GM10248 (cell line): Measurements from ENCODE around the gene NECAB2.

Experiments used
- CTCF ChIA-PET: fragments of 300-600 bp; sonication (Branson Sonifier 250); formaldehyde crosslinking; extraction: SDS; loops from one replicate; lab custom pipeline; 2021; ENCODE audit warnings: antibody characterized with exemption; lab: Yijun Ruan, JAX
- POLR2A ChIA-PET: fragments of 350-650 bp; sonication (Branson Sonifier 250); formaldehyde crosslinking; extraction: SDS; loops from one replicate; lab custom pipeline; 2020; ENCODE audit warnings: antibody characterized with exemption; lab: Yijun Ruan, JAX
- DNase-seq: peaks from one replicate; pipeline ENCODE4 v3.0.0; 2012; ENCODE audit errors: extremely low spot score
- TF ChIP-seq, protein P1 (sequence below): IDR thresholded peaks from 2 replicates; pipeline ENCODE4 v1.5.1; 2012; ENCODE audit warnings: mild to moderate bottlenecking, low read depth; ENCODE audit errors: extremely low read depth, missing control alignments, control extremely low read depth

NECAB2 gene

DNA sequence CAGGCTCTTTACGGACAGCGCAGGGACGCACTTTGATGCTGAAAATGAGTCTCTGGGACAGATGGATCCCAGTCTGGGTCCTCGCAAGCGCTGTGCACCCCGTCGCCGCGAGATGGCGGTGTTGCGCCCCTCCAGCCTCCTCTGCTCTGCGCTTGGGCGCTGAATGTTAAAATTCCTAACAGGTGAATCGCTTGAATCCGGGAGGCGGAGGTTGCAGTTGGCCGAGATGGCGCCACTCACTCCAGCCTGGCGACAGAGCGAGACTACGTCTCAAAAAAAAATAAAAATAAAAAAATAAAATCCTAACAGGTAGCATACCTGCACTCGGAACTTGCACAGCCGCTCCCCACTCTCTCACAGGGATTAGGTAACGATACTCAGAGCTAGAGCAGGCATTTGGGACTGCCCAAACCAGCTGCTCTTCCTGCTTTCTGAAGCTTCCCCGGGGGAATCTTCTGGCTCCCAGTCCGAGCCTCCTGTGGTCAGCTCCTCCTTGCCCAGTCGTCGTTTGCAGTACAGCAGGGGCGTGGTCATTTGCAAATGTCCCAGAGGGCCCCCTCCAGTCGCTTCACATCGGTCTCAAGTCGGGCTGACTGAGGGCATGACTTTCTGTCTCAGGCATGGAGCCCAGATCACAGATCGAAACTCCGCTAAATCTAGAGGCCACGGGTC, 41.2 kb upstream of the NECAB2 start:
- POLR2A ChIA-PET, result no interaction called here
- peak; percentile 84 for DNase-seq

DNA sequence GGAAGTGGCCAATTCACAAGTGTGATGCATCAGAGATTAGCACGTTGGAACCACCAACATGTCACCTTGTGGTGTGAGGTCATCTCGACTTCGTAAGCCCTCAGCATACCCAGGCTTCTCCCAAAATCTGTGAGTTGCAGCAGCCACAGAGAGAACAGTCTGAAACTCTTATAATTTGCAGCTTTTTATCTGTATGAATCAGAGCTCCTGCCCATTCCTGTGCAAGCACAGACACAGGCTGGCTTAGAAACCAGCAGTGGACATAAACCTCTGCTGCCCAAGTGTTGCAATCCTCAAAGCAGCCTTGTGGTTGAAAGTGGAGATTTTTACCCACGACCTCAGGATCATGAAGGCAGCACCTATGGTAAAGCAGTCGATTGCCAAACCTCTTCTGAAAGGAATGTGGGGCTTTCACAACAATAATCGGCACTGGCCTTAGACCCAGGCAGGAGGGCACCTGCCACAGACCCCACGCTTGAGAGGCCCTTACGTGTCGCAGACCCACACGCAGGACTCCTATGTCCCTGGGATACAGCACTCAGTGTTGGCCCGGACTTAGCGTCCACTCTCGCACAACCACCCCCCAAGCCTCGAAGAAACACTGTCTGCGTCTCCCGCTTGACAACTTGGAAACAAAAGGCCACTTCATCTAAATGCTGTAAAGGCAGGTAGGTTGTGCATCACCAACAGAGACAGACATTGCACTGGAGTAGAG, 39.5 kb upstream of the NECAB2 start:
- ChIA-PET POLR2A (no interaction called here), CTCF (interaction anchor here (1.2 to 6.4 kb wide), 8 partner anchors 10 to 260 kb away, joined by 4 to 45 read pairs (median 6); partner anchors contain the start of genes OSGIN1 and TAF1C)
- TF ChIP-seq, protein P1, sequence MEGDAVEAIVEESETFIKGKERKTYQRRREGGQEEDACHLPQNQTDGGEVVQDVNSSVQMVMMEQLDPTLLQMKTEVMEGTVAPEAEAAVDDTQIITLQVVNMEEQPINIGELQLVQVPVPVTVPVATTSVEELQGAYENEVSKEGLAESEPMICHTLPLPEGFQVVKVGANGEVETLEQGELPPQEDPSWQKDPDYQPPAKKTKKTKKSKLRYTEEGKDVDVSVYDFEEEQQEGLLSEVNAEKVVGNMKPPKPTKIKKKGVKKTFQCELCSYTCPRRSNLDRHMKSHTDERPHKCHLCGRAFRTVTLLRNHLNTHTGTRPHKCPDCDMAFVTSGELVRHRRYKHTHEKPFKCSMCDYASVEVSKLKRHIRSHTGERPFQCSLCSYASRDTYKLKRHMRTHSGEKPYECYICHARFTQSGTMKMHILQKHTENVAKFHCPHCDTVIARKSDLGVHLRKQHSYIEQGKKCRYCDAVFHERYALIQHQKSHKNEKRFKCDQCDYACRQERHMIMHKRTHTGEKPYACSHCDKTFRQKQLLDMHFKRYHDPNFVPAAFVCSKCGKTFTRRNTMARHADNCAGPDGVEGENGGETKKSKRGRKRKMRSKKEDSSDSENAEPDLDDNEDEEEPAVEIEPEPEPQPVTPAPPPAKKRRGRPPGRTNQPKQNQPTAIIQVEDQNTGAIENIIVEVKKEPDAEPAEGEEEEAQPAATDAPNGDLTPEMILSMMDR, result no peak
- DNase-seq, result no peak

More for the DNA sequence above, 41.2 kb upstream of the NECAB2 start:
- CTCF ChIA-PET, result interaction anchor here (0.7 to 6.4 kb wide), 15 partner anchors 10 to 260 kb away, joined by 3 to 45 read pairs (median 4); partner anchors contain the start of genes OSGIN1 and TAF1C
- TF ChIP-seq, protein P1, result peak; percentile 98

DNA sequence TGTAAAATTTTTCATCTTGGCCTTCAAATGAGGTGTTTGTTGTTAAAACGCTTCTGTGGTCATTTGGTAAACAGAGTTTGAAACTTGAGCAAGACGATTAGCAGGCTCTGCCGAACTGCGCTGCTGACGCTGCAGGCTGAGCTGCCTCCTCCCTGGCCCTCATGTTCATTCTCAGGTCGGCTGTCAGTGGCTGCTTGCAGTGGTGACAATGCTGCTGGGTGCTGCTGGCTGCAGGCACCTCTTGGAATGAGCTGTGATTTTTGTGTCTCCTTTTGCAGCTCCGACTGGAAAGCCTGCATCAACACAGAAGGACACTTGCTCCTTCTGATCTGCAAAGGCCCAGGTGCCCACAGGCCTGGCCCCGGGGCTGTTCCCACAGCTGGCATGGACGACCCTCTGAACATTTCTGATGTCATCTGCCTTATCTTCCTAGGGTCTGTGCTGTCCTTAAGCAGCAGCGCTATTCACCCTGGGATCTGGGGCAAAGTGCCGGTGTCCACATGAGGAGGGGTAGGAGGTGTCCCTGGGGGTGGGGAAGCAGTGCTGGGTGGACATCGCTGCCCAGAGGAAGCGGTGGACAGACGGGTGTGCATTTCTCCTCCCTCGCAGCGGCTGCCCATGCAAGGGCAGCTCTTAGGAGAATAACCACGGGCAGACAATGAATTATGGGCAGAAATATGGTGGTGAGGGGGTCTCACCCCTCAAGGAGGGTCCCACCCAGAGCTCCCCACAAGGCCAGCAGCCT, 38.1 kb upstream of the NECAB2 start:
- TF ChIP-seq, protein P1, result no peak
- DNase-seq, result no peak
- ChIA-PET POLR2A (no interaction called here), CTCF (interaction anchor here (1.0 to 2.3 kb wide), 7 partner anchors 8 to 259 kb away, joined by 3 to 10 read pairs (median 4); partner anchors contain the start of gene TAF1C)

DNA sequence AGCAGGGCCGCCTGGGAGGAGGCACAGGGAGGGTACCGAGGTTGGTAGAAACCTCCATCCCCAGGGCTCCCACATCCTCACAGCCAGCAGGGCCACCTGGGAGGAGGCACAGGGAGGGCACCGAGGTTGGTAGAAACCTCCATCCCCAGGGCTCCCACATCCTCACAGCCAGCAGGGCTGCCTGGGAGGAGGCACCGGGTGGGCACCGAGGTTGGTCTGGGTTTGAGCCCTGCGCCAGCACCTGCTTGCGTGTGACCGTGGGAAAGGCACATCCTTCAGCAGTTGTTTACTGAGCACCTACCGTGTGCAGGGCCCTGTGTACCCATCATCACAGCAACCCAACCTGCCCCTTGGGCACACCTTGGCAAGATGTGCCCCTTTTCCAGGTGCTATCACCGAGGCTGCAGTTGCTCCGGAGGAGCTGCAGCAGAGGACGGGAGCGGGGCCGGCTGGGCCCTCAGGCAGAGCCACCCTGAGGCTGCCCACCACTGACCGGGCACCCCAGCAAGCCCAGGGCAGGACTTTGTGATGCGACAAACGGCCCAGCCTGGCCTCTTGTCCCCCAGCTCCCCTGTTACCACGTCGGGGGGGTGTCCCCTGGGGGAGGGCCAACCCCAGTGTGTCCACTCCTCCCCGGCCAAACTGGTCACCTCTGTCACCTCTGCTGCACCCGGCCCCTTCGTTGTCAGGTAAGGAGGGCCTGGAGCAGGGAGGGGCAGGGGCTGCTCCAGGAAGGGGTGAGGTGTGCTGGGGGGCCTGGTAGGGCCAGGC, 37.1 kb upstream of the NECAB2 start:
- no peak for DNase-seq
- POLR2A ChIA-PET, result no interaction called here
- TF ChIP-seq, protein P1, result no peak
- CTCF ChIA-PET, result interaction anchor here (0.9 kb wide), 1 partner anchor 132 kb away, joined by 3 read pairs; no protein-coding TSS in a partner anchor

DNA sequence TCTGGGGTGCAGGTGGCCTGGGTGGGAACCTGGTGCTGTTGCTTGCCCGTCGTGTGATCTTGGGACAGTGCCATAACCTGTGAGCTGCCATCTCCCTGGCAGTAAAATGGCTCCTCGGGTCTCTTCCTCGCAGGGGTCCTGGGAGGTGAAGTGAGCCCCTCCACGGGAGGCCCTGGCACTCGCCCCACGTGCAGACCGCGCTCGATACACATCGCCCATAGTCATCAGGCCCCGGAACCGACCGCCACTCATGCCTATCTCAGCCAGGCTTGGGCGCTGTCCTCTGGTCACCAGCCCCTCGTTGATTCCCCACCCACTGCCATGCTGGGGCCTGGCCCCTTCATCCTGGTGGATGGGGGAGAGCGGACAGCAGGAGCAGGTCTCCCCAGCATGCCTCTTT, 36.5 kb upstream of the NECAB2 start:
- TF ChIP-seq, protein P1, result no peak
- CTCF ChIA-PET, result interaction anchor here (0.7 to 0.9 kb wide), 2 partner anchors 12 to 132 kb away, joined by 3 read pairs; no protein-coding TSS in a partner anchor
- DNase-seq, result no peak
- POLR2A ChIA-PET, result no interaction called here
